Adrenal gland (tissue), 12 donors: ENCODE results near the gene KMT2D. TPM values are rescaled to one million over a fixed set of nuclear protein-coding genes. Genes with fewer than 3 reads are reported as not detected.
"Not testable (repeated sequence)": the region's sequence is repeated elsewhere in the genome, so short reads cannot be mapped to it uniquely, and the experiment has no call there.

Source experiments
- DNase-seq, 7 donors: peaks; one replicate each; pipeline ENCODE4 v3.0.0-alpha.2; 2019 to 2020
- H3K27ac ChIP-seq, 5 donors: fragments of 200-600 bp; sonication (generic) in 4 of 5; 1 replicate in 3 of 5; 2 replicates in 2 of 5; pipeline versions ENCODE4 v1.5.1 to v1.8.0; 2016 to 2020; ENCODE audit warnings: mild to moderate bottlenecking in 1 of 5
- H3K27me3 ChIP-seq: fragments of 200-600 bp; 2 replicates; pipeline ENCODE4 v1.8.0; 2021
- H3K36me3 ChIP-seq, 2 donors: fragments of 200-600 bp; replicated peaks in 1 of 2; 1 replicate in 1 of 2; 2 replicates in 1 of 2; pipeline versions ENCODE4 v1.5.1 to v1.8.0; 2018 to 2022
- H3K4me1 ChIP-seq, 2 donors: fragments of 200-600 bp; replicated peaks in 1 of 2; 1 replicate in 1 of 2; 2 replicates in 1 of 2; pipeline versions ENCODE4 v1.5.1 to v1.8.0; 2018 to 2021
- H3K4me3 ChIP-seq, 4 donors: fragments of 200-600 bp; sonication (generic) in 3 of 4; one replicate each; pipeline ENCODE4 v1.5.1; 2016 to 2018
- H3K9me3 ChIP-seq, 3 donors: fragments of 200-600 bp; sonication (generic) in 1 of 3; replicated peaks in 1 of 3; 1 replicate in 2 of 3; 2 replicates in 1 of 3; pipeline versions ENCODE4 v1.5.1 to v1.8.0; 2016 to 2021
- CTCF ChIP-seq, 6 experiments: fragments of 450-650 bp in 4 of 6; fragments of 200-600 bp in 2 of 6; sonication (generic) in 1 of 6; IDR thresholded peaks; 1 replicate in 5 of 6; 2 replicates in 1 of 6; pipeline versions ENCODE4 v1.5.1 to v1.8.0; 2016 to 2021; ENCODE audit warnings: antibody characterized with exemption in 6 of 6, mild to moderate bottlenecking in 2 of 6, moderate library complexity in 1 of 6
- POLR2A ChIP-seq, 2 donors: fragments of 450-650 bp; IDR thresholded peaks; one replicate each; pipeline ENCODE4 v1.6.1; 2017; ENCODE audit warnings: antibody characterized with exemption in 2 of 2, mild to moderate bottlenecking in 2 of 2, moderate library complexity in 1 of 2
- WGBS, 4 donors: extraction: QIAGEN DNeasy Blood & Tissue Kit in 2 of 4; methylation state at CpG; one replicate each; pipeline versions ENCODE4 v1.1.5 to v1.1.7; 2013 to 2017; 5-methylcytosine and 5-hydroxymethylcytosine counted together
- intact Hi-C, 2 donors: fragments of 100-400 bp; cut with DNase I; formaldehyde crosslinking; loops; one replicate each; pipeline versions ENCODE4 v1.14.1 to v1.15.0; 2022 to 2023
- polyA plus RNA-seq, 3 donors: library from polyadenylated mRNA; stranded (reverse); fragments of 200-250 nt in 2 of 3; fragments of 350-450 nt in 1 of 3; fragmentation: Illumina TruSeq in 1 of 3; extraction: RNeasy Lipid Tissue Mini Kit (QIAGEN cat#74804) in 1 of 3; gene quantifications; one replicate each; pipeline ENCODE4 v1.2.3, GENCODE V29; 2013 to 2014
- total RNA-seq, 9 donors: library from RNA; depleted of rRNA in 4 of 9; stranded (reverse); fragments of >200 nt in 4 of 9; fragments of 120-200 nt in 1 of 9; fragmentation: NEBNext Ultra II Directional in 1 of 9; extraction: Animal tissue kit (Norgen Biotek cat#: 25700) in 1 of 9; gene quantifications; one replicate each; pipeline versions ENCODE4 v1.1.0 to v1.2.4, GENCODE V29; 2013 to 2023
- donor health status: healthy with polysubstance abuse.
- donor health status: Bipolar disorder and iron deficiency.
- donor health status: DM: yes; HTN: yes; CAD: no.
- donor health status: DM: no; HTN: no; CAD: no.
- donor health status: DM: no; HTN: no; CAD: no.
- donor health status: DM: yes; HTN: yes; CAD: no.

KMT2D gene
- total and polyA plus RNA-seq, 12 donors: 21.2 to 140 (median 56.0) TPM

DNA sequence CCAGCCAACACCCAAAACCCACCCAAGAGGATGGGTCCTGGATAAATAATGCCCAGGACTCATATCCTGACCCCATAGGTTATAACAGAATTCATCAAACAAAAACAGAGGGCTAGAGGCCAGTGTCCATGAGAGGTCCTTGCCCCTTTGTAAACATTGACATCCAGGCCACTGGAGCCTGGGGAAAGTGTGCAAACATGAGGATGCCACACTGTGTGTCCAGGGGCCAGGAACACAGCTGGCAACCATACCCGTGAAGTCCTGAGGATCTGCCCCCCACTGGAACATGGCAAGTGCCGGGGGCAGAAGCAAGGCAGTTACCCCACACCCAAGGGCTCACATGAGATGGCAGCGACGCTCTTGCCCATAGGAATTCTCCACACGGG lies 4.2 kb upstream of the KMT2D start:
- Histone ChIP-seq H3K36me3 (no peaks in the 10 kb centered on the region), H3K4me3 (no peak overlapping the region), H3K4me1 (peaks cover 5 to 10% of the 10 kb centered on the region in 2 donors), H3K9me3 (no peaks in the 10 kb centered on the region), H3K27me3 (no peaks in the 10 kb centered on the region), H3K27ac (no peak overlapping the region)
- no peak for DNase-seq
- no peak for TF ChIP-seq CTCF (IDR thresholded peaks at IDR 0.05)
- TF ChIP-seq POLR2A (IDR thresholded peaks at IDR 0.05): no peak
- WGBS, 4 donors: 87 to 88% (median 88%) methylated on average over 2 to 5 of the region's 5 CpGs
- intact Hi-C loops: loop anchor here (10.0 kb wide), 1 partner anchor 60 kb away; no protein-coding TSS in a partner anchor

DNA sequence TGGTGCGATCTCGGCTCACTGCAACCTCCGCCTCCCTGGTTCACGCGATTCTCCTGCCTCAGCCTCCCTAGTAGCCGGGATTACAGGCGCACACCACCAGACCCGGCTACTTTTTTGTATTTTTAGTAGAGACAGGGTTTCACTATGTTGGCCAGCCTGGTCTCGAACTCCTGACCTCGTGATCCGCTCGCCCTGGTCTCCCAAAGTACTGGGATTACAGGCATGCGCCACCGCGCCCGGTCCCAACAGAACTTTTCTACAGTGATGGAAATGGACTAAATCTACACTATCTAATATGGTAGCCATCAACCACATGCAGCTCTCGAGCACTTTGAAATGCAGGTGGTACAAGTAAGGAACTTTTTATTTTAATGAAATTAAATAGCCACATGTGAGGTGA lies 1.3 kb upstream of the KMT2D start:
- peaks cover 24 to 25% of the 10 kb centered on the region in 2 donors for H3K4me1 ChIP-seq
- not testable (repeated sequence) for H3K9me3 ChIP-seq, H3K4me3 ChIP-seq, H3K36me3 ChIP-seq, H3K27ac ChIP-seq, H3K27me3 ChIP-seq
- DNase-seq: peak in 1 of 7 donors; percentile 23
- WGBS, 4 donors: 86 to 94% (median 91%) methylated on average over 17 of the region's 17 CpGs
- intact Hi-C loops: loop anchor here (10.0 kb wide), 1 partner anchor 63 kb away; no protein-coding TSS in a partner anchor

DNA sequence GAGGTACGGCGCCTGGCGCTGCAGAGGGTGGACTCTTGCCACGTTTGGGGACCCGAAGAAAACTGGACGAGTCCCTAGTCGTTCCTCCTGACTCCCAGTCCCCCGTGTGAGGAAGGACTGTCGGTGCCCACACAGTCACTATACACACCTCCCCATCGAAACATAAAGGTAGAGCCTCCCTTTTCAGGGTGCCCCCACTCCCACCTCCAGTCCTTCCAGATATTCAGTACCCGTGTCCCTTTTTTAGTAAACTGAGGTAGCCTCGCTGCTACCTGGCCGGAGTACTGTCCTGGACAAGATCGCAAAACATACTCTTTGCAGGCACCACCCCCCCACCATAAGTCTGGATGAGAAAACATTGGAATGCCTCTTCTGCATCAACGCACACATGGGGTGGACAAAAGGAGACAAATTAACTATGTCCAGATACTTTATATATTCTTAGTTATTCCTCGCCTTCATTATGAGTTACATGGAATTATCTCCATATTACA lies 610 bp upstream of the KMT2D start:
- Histone ChIP-seq H3K9me3 (no peaks in the 10 kb centered on the region), H3K27ac (peak overlapping the region; percentile 94 to 98 (median 96)), H3K36me3 (no peaks in the 10 kb centered on the region), H3K4me1 (peaks cover 29 to 32% of the 10 kb centered on the region in 2 donors), H3K4me3 (peak overlapping the region; percentile 68 to 99 (median 80)), H3K27me3 (no peaks in the 10 kb centered on the region)
- TF ChIP-seq POLR2A (IDR thresholded peaks at IDR 0.05) (no peak), CTCF (IDR thresholded peaks at IDR 0.05) (no peak)
- WGBS, 4 donors: 6 to 30% (median 9%) methylated on average over 2 to 16 of the region's 16 CpGs
- intact Hi-C loops: loop anchor here (10.0 kb wide), 1 partner anchor 64 kb away; no protein-coding TSS in a partner anchor
- no peak for DNase-seq

- peak in 2 of 7 donors; percentile 27 to 37 for DNase-seq
- Histone ChIP-seq H3K27me3 (no peaks in the 10 kb centered on the region), H3K36me3 (peaks cover 0 to 7% of the 10 kb centered on the region in 2 donors), H3K9me3 (no peaks in the 10 kb centered on the region), H3K27ac (peak overlapping the region; percentile 94 to 98 (median 96)), H3K4me3 (peak overlapping the region; percentile 68 to 99 (median 80)), H3K4me1 (peaks cover 42 to 45% of the 10 kb centered on the region in 2 donors)
- TF ChIP-seq POLR2A (IDR thresholded peaks at IDR 0.05) (no peak), CTCF (IDR thresholded peaks at IDR 0.05) (no peak)
- 0 to 1% (median 0%) methylated on average over 10 to 70 of the region's 70 CpGs for WGBS, 4 donors
- intact Hi-C loops: loop anchor here (5.0 to 10.0 kb wide), 2 partner anchors 37 to 65 kb away; no protein-coding TSS in a partner anchor
These were observed 1.1 kb downstream of the KMT2D start for GRCh38 chr12:49059299-49060171.
